ENCODE results near the gene CRACDL. TPM values are rescaled to one million over a fixed set of nuclear protein-coding genes. Genes with fewer than 3 reads are reported as not detected.

Gene CRACDL
- total and polyA plus RNA-seq, 2 donors (not counting 3 experiments of a cell fraction or from before 2014, with no cell fraction given): 0.92 to 6.3 TPM

- Histone ChIP-seq H3K9me3 (replicated peaks; ENCODE audit: control insufficient read depth, insufficient read depth, low read length) (no peaks in the 10 kb centered on the region), H2AFZ (ENCODE audit: low read depth, low read length) (no peak overlapping the region), H3K9ac (replicated peaks; ENCODE audit: extremely low read depth, insufficient read depth, low read length) (no peak overlapping the region), H3K9me1 (replicated peaks; ENCODE audit: control insufficient read depth, extremely low read depth, insufficient read depth, low read length) (no peaks in the 10 kb centered on the region), H3K27ac (ENCODE audit: insufficient read depth, low read depth, low read length) (no peak overlapping the region), H3K27me3 (ENCODE audit: control insufficient read depth in 2 of 2, insufficient read depth in 2 of 2, low read length in 2 of 2) (no peaks in the 10 kb centered on the region), H3K4me2 (ENCODE audit: insufficient read depth, low read length) (no peak overlapping the region), H3K4me1 (ENCODE audit: control insufficient read depth, extremely low read depth, insufficient read depth, low read length) (peaks cover 41% of the 10 kb centered on the region), H3K79me2 (ENCODE audit: control insufficient read depth, insufficient read depth, low read length) (no peaks in the 10 kb centered on the region), H4K20me1 (replicated peaks; ENCODE audit: control insufficient read depth, extremely low read depth, insufficient read depth, low read length) (no peaks in the 10 kb centered on the region), H3K36me3 (ENCODE audit: control insufficient read depth in 2 of 2, extremely low read depth in 1 of 2, insufficient read depth in 2 of 2, low read length in 2 of 2) (no peaks in the 10 kb centered on the region), H3K4me3 (replicated peaks in 1 of 3; ENCODE audit: insufficient read depth in 1 of 3, low read depth in 1 of 3, low read length in 3 of 3) (no peak overlapping the region)
- no peak for FAIRE-seq
- no peak for DNase-seq (ENCODE audit: low read depth, low spot score)
- ChIA-PET POLR2A (no interaction called here), CTCF (interaction anchor here (0.5 to 1.7 kb wide), 4 partner anchors 16 to 1564 kb away, joined by 3 to 4 read pairs (median 4); no protein-coding TSS in a partner anchor)
- intact Hi-C loops (cut with micrococcal nuclease): no loop called here
- TF ChIP-seq POLR2AphosphoS5 (IDR thresholded peaks at IDR 0.05; ENCODE audit: insufficient read depth, low read depth, low read length) (no peak), JUN (IDR thresholded peaks at IDR 0.05; ENCODE audit: borderline replicate concordance, insufficient read depth, insufficient read length, low read depth) (no peak), GATA2 (IDR thresholded peaks at IDR 0.05; ENCODE audit: insufficient read depth, insufficient read length, low read depth, low read length) (no peak)
- dilution Hi-C loops (cut with MboI; ENCODE audit: extremely low pct_ligation_motif_present, low sequenced_read_pairs): no loop called here
- no TSS peak for BruUV-seq (replicated peaks)
Measured at GRCh38 chr2:98803405-98804264, 132.4 kb downstream of the CRACDL start.

GRCh38 chr2:98802344-98802743 is 133.7 kb downstream of the CRACDL start:
- Histone ChIP-seq H4K20me1 (replicated peaks; ENCODE audit: control insufficient read depth, extremely low read depth, insufficient read depth, low read length) (no peaks in the 10 kb centered on the region), H3K36me3 (ENCODE audit: control insufficient read depth in 2 of 2, extremely low read depth in 1 of 2, insufficient read depth in 2 of 2, low read length in 2 of 2) (no peaks in the 10 kb centered on the region), H3K9me1 (replicated peaks; ENCODE audit: control insufficient read depth, extremely low read depth, insufficient read depth, low read length) (no peaks in the 10 kb centered on the region), H3K27me3 (ENCODE audit: control insufficient read depth in 2 of 2, insufficient read depth in 2 of 2, low read length in 2 of 2) (no peaks in the 10 kb centered on the region), H3K9me3 (replicated peaks; ENCODE audit: control insufficient read depth, insufficient read depth, low read length) (no peaks in the 10 kb centered on the region), H3K4me3 (replicated peaks in 1 of 3; ENCODE audit: insufficient read depth in 1 of 3, low read depth in 1 of 3, low read length in 3 of 3) (no peak overlapping the region), H3K4me2 (ENCODE audit: insufficient read depth, low read length) (no peak overlapping the region), H3K27ac (ENCODE audit: insufficient read depth, low read depth, low read length) (no peak overlapping the region), H2AFZ (ENCODE audit: low read depth, low read length) (no peak overlapping the region), H3K9ac (replicated peaks; ENCODE audit: extremely low read depth, insufficient read depth, low read length) (no peak overlapping the region), H3K79me2 (ENCODE audit: control insufficient read depth, insufficient read depth, low read length) (no peaks in the 10 kb centered on the region), H3K4me1 (ENCODE audit: control insufficient read depth, extremely low read depth, insufficient read depth, low read length) (peaks cover 42% of the 10 kb centered on the region)
- ChIA-PET CTCF (interaction anchor here (1.5 kb wide), 1 partner anchor 43 kb away, joined by 4 read pairs; no protein-coding TSS in a partner anchor), POLR2A (no interaction called here)
- intact Hi-C loops (cut with micrococcal nuclease): no loop called here
- dilution Hi-C loops (cut with MboI; ENCODE audit: extremely low pct_ligation_motif_present, low sequenced_read_pairs): no loop called here
- no TSS peak for BruUV-seq (replicated peaks)
- TF ChIP-seq GATA2 (IDR thresholded peaks at IDR 0.05; ENCODE audit: insufficient read depth, insufficient read length, low read depth, low read length) (no peak), POLR2A (IDR thresholded peaks at IDR 0.05; ENCODE audit: low read depth, low read length) (no peak), POLR2AphosphoS5 (IDR thresholded peaks at IDR 0.05; ENCODE audit: insufficient read depth, low read depth, low read length) (no peak), MYC (IDR thresholded peaks at IDR 0.05; ENCODE audit: low read depth, low read length) (no peak), EZH2 (IDR thresholded peaks at IDR 0.05; ENCODE audit: borderline replicate concordance, low read depth, low read length, severe bottlenecking) (no peak), CTCF (IDR thresholded peaks at IDR 0.05; ENCODE audit: extremely low read depth in 1 of 2, insufficient read depth in 1 of 2, low read depth in 1 of 2, low read length in 2 of 2) (no peak), FOS (IDR thresholded peaks at IDR 0.05; ENCODE audit: borderline replicate concordance, insufficient read depth, low read length) (no peak), MAX (IDR thresholded peaks at IDR 0.05; ENCODE audit: insufficient read depth, insufficient read length) (no peak), JUN (IDR thresholded peaks at IDR 0.05; ENCODE audit: borderline replicate concordance, insufficient read depth, insufficient read length, low read depth) (no peak)
- no peak for DNase-seq (ENCODE audit: low read depth, low spot score)
- FAIRE-seq: no peak
